H1 (cell line): Measurements from ENCODE around the gene TXNDC5. TPM values are rescaled to one million over a fixed set of nuclear protein-coding genes. Genes with fewer than 3 reads are reported as not detected.

ENCODE experiments used
- CTCF ChIA-PET: fragments of 300-600 bp; sonication (Branson Sonifier 250); formaldehyde crosslinking; loops from one replicate; lab custom pipeline; 2021; ENCODE audit not compliant: partially characterized antibody; lab: Charles Lee
- POLR2A ChIA-PET: fragments of 300-600 bp; sonication (Branson Sonifier 250); formaldehyde crosslinking; loops from one replicate; lab custom pipeline; 2021; ENCODE audit warnings: inconsistent platforms; ENCODE audit not compliant: partially characterized antibody; lab: Charles Lee
- DNase-seq, 2 experiments: peaks; one replicate each; pipeline versions ENCODE4 v3.0.0 to v3.0.0-alpha.2; 2010 to 2022; ENCODE audit warnings: low spot score in 2 of 2, low read depth in 1 of 2, mixed read lengths in 1 of 2
- FAIRE-seq: peaks from 2 replicates; lab custom pipeline; 2011; peaks lifted over from hg19 to GRCh38; lab: Jason Lieb, UNC
- H2AFZ ChIP-seq: 2 replicates; pipeline ENCODE4 v1.8.1; 2012; ENCODE audit warnings: low read length, inconsistent platforms
- H2AK5ac ChIP-seq: 2 replicates; pipeline ENCODE4 v1.6.1; 2013; ENCODE audit warnings: low read depth, low read length
- H2BK120ac ChIP-seq: replicated peaks from 2 replicates; pipeline ENCODE3; 2013; ENCODE audit warnings: low read depth, low read length, inconsistent platforms
- H2BK12ac ChIP-seq: 2 replicates; pipeline ENCODE4 v1.6.1; 2013; ENCODE audit warnings: low read depth, low read length
- H2BK15ac ChIP-seq: 2 replicates; pipeline ENCODE4 v1.6.1; 2013; ENCODE audit warnings: low read length
- H2BK20ac ChIP-seq: 2 replicates; pipeline ENCODE4 v1.6.1; 2013; ENCODE audit warnings: low read length
- H2BK5ac ChIP-seq: 2 replicates; pipeline ENCODE4 v1.6.1; 2013; ENCODE audit warnings: low read depth, low read length
- H3K14ac ChIP-seq: 2 replicates; pipeline ENCODE4 v1.6.1; 2013; ENCODE audit warnings: inconsistent platforms; ENCODE audit not compliant: insufficient read length
- H3K18ac ChIP-seq: 2 replicates; pipeline ENCODE4 v1.6.1; 2013; ENCODE audit warnings: low read length; ENCODE audit errors: extremely low read depth
- H3K23ac ChIP-seq: 2 replicates; pipeline ENCODE4 v1.6.1; 2013; ENCODE audit warnings: inconsistent platforms; ENCODE audit not compliant: insufficient read length
- H3K23me2 ChIP-seq: 2 replicates; pipeline ENCODE4 v1.6.1; 2013; ENCODE audit warnings: low read depth, low read length
- H3K27ac ChIP-seq: 2 replicates; pipeline ENCODE4 v1.6.1; 2011; ENCODE audit warnings: low read depth, low read length, inconsistent platforms
- H3K27me3 ChIP-seq, 4 experiments: replicated peaks in 1 of 4; 1 replicate in 1 of 4; 2 replicates in 3 of 4; pipeline versions ENCODE4 v1.6.1 to v1.8.1; 2011 to 2013; ENCODE audit warnings: low read length in 3 of 4, mild to moderate bottlenecking in 3 of 4, inconsistent platforms in 2 of 4, mixed read lengths in 2 of 4, moderate library complexity in 1 of 4; ENCODE audit not compliant: control insufficient read depth in 3 of 4, insufficient read depth in 3 of 4; ENCODE audit errors: extremely low read depth in 1 of 4
- H3K36me3 ChIP-seq, 4 experiments: 2 replicates each; pipeline versions ENCODE4 v1.6.1 to v1.8.1; 2011 to 2013; ENCODE audit warnings: mild to moderate bottlenecking in 4 of 4, low read length in 3 of 4, moderate library complexity in 2 of 4, control low read depth in 1 of 4, inconsistent platforms in 1 of 4; ENCODE audit not compliant: insufficient read depth in 4 of 4, control insufficient read depth in 2 of 4
- H3K4ac ChIP-seq: replicated peaks from 2 replicates; pipeline ENCODE3; 2013; ENCODE audit warnings: low read length, low read depth, mixed read lengths, inconsistent platforms; ENCODE audit not compliant: insufficient read length
- H3K4me1 ChIP-seq, 4 experiments: replicated peaks in 1 of 4; 1 replicate in 1 of 4; 2 replicates in 3 of 4; pipeline versions ENCODE4 v1.6.1 to v1.8.1; 2011 to 2013; ENCODE audit warnings: low read length in 3 of 4, inconsistent platforms in 2 of 4, mixed read lengths in 1 of 4; ENCODE audit not compliant: insufficient read depth in 4 of 4, control insufficient read depth in 3 of 4
- H3K4me2 ChIP-seq, 2 experiments: 2 replicates each; pipeline versions ENCODE4 v1.6.1 to v1.8.1; 2011 to 2013; ENCODE audit warnings: low read depth in 2 of 2, low read length in 2 of 2, control low read depth in 1 of 2, inconsistent platforms in 1 of 2, mild to moderate bottlenecking in 1 of 2; ENCODE audit not compliant: insufficient read depth in 1 of 2
- H3K4me3 ChIP-seq, 4 experiments: fragments of 200-600, 300-600 bp in 1 of 4; sonication (generic), shearing (Covaris generic), sonication (Bioruptor Twin) in 1 of 4; 2 replicates each; pipeline versions ENCODE4 v1.5.1 to v1.8.1; 2011 to 2016; ENCODE audit warnings: low read length in 4 of 4, low read depth in 3 of 4, control low read depth in 2 of 4, inconsistent platforms in 2 of 4, mild to moderate bottlenecking in 2 of 4, mixed read lengths in 1 of 4, moderate library complexity in 1 of 4; ENCODE audit not compliant: insufficient read depth in 2 of 4; ENCODE audit errors: extremely low read depth in 1 of 4
- H3K56ac ChIP-seq: replicated peaks from 2 replicates; pipeline ENCODE3; 2013; ENCODE audit warnings: low read depth, mild to moderate bottlenecking, mixed read lengths, low read length, inconsistent platforms; ENCODE audit not compliant: insufficient read length
- H3K79me1 ChIP-seq: 2 replicates; pipeline ENCODE4 v1.6.1; 2013; ENCODE audit warnings: low read depth, low read length, control low read depth
- H3K79me2 ChIP-seq, 2 experiments: 2 replicates each; pipeline versions ENCODE4 v1.6.1 to v1.8.1; 2012 to 2013; ENCODE audit warnings: low read length in 2 of 2, mild to moderate bottlenecking in 2 of 2, inconsistent platforms in 1 of 2; ENCODE audit not compliant: insufficient read depth in 2 of 2, control insufficient read depth in 1 of 2
- H3K9ac ChIP-seq, 4 experiments: replicated peaks in 1 of 4; 1 replicate in 1 of 4; 2 replicates in 3 of 4; pipeline versions ENCODE4 v1.6.1 to v1.8.1; 2011 to 2013; ENCODE audit warnings: low read depth in 3 of 4, low read length in 3 of 4, control low read depth in 2 of 4, mild to moderate bottlenecking in 2 of 4, moderate library complexity in 2 of 4, inconsistent platforms in 1 of 4; ENCODE audit errors: extremely low read depth in 1 of 4
- H3K9me3 ChIP-seq, 2 experiments: 2 replicates each; pipeline versions ENCODE4 v1.6.1 to v1.8.1; 2012 to 2013; ENCODE audit warnings: mild to moderate bottlenecking in 2 of 2, moderate library complexity in 2 of 2, control low read depth in 1 of 2, inconsistent platforms in 1 of 2, low read depth in 1 of 2, low read length in 1 of 2, mixed read lengths in 1 of 2; ENCODE audit not compliant: insufficient read depth in 2 of 2
- H4K20me1 ChIP-seq, 2 experiments: replicated peaks in 1 of 2; 2 replicates each; pipeline versions ENCODE3 to v1.8.1; 2011 to 2013; ENCODE audit warnings: inconsistent platforms in 2 of 2, low read length in 2 of 2, mild to moderate bottlenecking in 1 of 2; ENCODE audit not compliant: insufficient read depth in 2 of 2, control insufficient read depth in 1 of 2
- H4K5ac ChIP-seq: 2 replicates; pipeline ENCODE4 v1.6.1; 2013; ENCODE audit warnings: low read length, low read depth, mixed read lengths, inconsistent platforms; ENCODE audit not compliant: insufficient read length
- H4K8ac ChIP-seq: 2 replicates; pipeline ENCODE4 v1.8.0; 2013; ENCODE audit warnings: mild to moderate bottlenecking, moderate library complexity, low read length, inconsistent platforms; ENCODE audit not compliant: insufficient read depth; ENCODE audit errors: extremely low read depth
- H4K91ac ChIP-seq: replicated peaks from 2 replicates; pipeline ENCODE3; 2013; ENCODE audit warnings: low read length, mixed read lengths, inconsistent platforms; ENCODE audit not compliant: insufficient read length
- ASH2L ChIP-seq: fragments of 200-600, 300-600 bp; sonication (generic); IDR thresholded peaks from one replicate; pipeline ENCODE4 v1.7.1; 2017; ENCODE audit warnings: low read length
- BACH1 ChIP-seq: IDR thresholded peaks from 2 replicates; pipeline ENCODE4 v1.6.1; 2012; ENCODE audit warnings: low read length, improper control_type of control experiment
- CBX8 ChIP-seq: fragments of 300-800, 300-1000 bp; sonication (generic); IDR thresholded peaks from 2 replicates; pipeline ENCODE4 v1.7.1; 2016; ENCODE audit warnings: low read depth, low read length, borderline replicate concordance
- EGR1 ChIP-seq: IDR thresholded peaks from 2 replicates; pipeline ENCODE4 v1.6.1; 2011; ENCODE audit warnings: low read depth, low read length, borderline replicate concordance
- FOSL1 ChIP-seq: IDR thresholded peaks from 2 replicates; pipeline ENCODE4 v1.6.1; 2011; ENCODE audit warnings: mild to moderate bottlenecking, low read depth, low read length, moderate library complexity; ENCODE audit not compliant: insufficient read depth
- NRF1 ChIP-seq: IDR thresholded peaks from 2 replicates; pipeline ENCODE4 v1.6.1; 2011; ENCODE audit warnings: mild to moderate bottlenecking, low read depth, low read length, improper control_type of control experiment
- RBBP5 ChIP-seq: IDR thresholded peaks from 2 replicates; pipeline ENCODE4 v1.7.1; 2012; ENCODE audit warnings: low read depth, mild to moderate bottlenecking, inconsistent platforms, low read length, moderate library complexity, borderline replicate concordance
- SRF ChIP-seq: IDR thresholded peaks from 2 replicates; pipeline ENCODE4 v1.6.1; 2011; ENCODE audit warnings: mild to moderate bottlenecking, low read depth, low read length, moderate library complexity
- SUZ12 ChIP-seq: fragments of 200-600 bp; sonication (generic); IDR thresholded peaks from 2 replicates; pipeline ENCODE4 v1.6.1; 2012; ENCODE audit warnings: mild to moderate bottlenecking, inconsistent platforms, low read length, moderate library complexity, mixed read lengths
- YY1 ChIP-seq: IDR thresholded peaks from 2 replicates; pipeline ENCODE4 v1.6.1; 2011; ENCODE audit warnings: low read depth, mild to moderate bottlenecking, low read length
- WGBS, 2 experiments: shearing (Covaris generic) in 1 of 2; methylation state at CpG; one replicate each; pipeline versions ENCODE4 v1.1.6 to v1.1.7; 2013 to 2015; ENCODE audit warnings: low lambda C conversion rate in 2 of 2, mixed read lengths in 2 of 2, inconsistent platforms in 1 of 2, low coverage in 1 of 2, missing lambda C conversion rate in 1 of 2; ENCODE audit not compliant: insufficient replicate concordance in 2 of 2, insufficient coverage in 1 of 2, insufficient read length in 1 of 2; ENCODE audit errors: extremely low coverage in 1 of 2, missing lambda C conversion rate in 1 of 2; 5-methylcytosine and 5-hydroxymethylcytosine counted together
- polyA plus RNA-seq, 7 experiments: library from polyadenylated mRNA; depleted of rRNA in 3 of 7; stranded (reverse) in 5 of 7; unstranded in 2 of 7; fragments of >200 nt in 5 of 7; fragments of 200-250 nt in 2 of 7; gene quantifications; 1 replicate in 5 of 7; 2 replicates in 1 of 7; 4 replicates in 1 of 7; pipeline versions ENCODE4 v1.2.1 to v1.2.3, GENCODE V29; 2011 to 2013; ENCODE audit warnings: missing spikeins in 2 of 7, mixed read lengths in 2 of 7
- total RNA-seq: library from RNA; stranded (reverse); fragmentation: NEBNext Ultra II Directional; extraction: Animal tissue kit (Norgen Biotek cat#: 25700); gene quantifications from 2 replicates; pipeline ENCODE4 v1.2.1, GENCODE V29; 2021
- TF ChIP-seq, protein P1 (sequence below): IDR thresholded peaks from 2 replicates; pipeline ENCODE4 v1.6.1; 2011; ENCODE audit warnings: low read length, improper control_type of control experiment
- TF ChIP-seq, protein P2 (sequence below): IDR thresholded peaks from 2 replicates; pipeline ENCODE4 v1.6.1; 2012; ENCODE audit warnings: inconsistent platforms

TXNDC5 gene
- total and polyA plus RNA-seq, 2 of the 8 experiments (the other 6 are each of a cell fraction or from before 2014, with no cell fraction given), result 114 to 172 TPM

DNA sequence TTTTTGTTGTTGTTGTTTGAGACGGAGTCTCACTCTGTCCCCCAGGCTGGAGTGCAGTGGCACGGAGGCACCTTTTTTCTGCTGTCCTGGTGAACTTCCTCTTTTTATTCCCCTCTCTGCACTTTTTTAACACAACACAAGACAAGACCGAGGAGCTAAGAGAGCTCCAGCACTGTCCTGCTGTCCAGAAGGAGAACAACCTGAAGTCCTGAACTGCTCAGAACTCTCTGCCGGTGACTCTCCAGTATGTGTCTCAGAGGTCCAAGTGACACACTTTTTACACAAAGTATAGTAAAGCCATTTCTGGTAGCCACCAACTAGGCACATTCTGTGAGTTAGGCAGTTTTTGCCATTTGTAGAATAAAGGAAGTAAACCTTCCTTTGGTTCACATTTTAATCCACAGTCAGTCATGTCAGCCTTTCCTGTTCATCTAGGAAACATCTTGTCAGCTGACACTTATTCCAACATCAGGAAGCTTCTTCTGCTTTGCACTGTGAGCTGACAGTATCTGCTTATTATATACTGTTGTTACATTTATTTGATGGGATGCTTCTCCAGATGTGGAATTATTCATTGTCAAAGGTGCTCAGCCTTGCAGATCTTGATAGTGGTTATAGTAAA lies 28.1 kb upstream of the TXNDC5 start:
- ChIA-PET CTCF (interaction anchor here (1.2 to 3.4 kb wide), 4 partner anchors 13 to 78 kb away, joined by 3 to 16 read pairs (median 9); no protein-coding TSS in a partner anchor), POLR2A (no interaction called here)
- H3K4me1 ChIP-seq, result no peaks in the 10 kb centered on the region
- no peak overlapping the region for H2BK20ac ChIP-seq
- H3K27me3 ChIP-seq, result no peaks in the 10 kb centered on the region
- no peaks in the 10 kb centered on the region for H4K20me1 ChIP-seq
- no peak overlapping the region for H3K27ac ChIP-seq
- no peaks in the 10 kb centered on the region for H3K79me1 ChIP-seq
- H3K23ac ChIP-seq, result no peak overlapping the region
- H2BK12ac ChIP-seq, result no peak overlapping the region
- no peak overlapping the region for H4K8ac ChIP-seq
- no peaks in the 10 kb centered on the region for H3K23me2 ChIP-seq
- H2AK5ac ChIP-seq, result no peak overlapping the region
- no peak overlapping the region for H3K9ac ChIP-seq
- H3K56ac ChIP-seq, result no peak overlapping the region
- no peaks in the 10 kb centered on the region for H3K9me3 ChIP-seq
- H3K4ac ChIP-seq, result no peak overlapping the region
- H2BK5ac ChIP-seq, result no peak overlapping the region
- no peak overlapping the region for H3K14ac ChIP-seq
- no peaks in the 10 kb centered on the region for H3K79me2 ChIP-seq
- no peak overlapping the region for H3K18ac ChIP-seq
- DNase-seq (no peak), FAIRE-seq (no peak)
- no peak overlapping the region for H4K5ac ChIP-seq
- no peaks in the 10 kb centered on the region for H3K36me3 ChIP-seq
- no peak overlapping the region for H2AFZ ChIP-seq
- H4K91ac ChIP-seq, result no peak overlapping the region
- 79% methylated on average over 4 of the region's 4 CpGs; no CpG with 5 or more reads in 1 of the 2 experiments for WGBS, 2 experiments
- no peak overlapping the region for H2BK120ac ChIP-seq
- H2BK15ac ChIP-seq, result no peak overlapping the region
- H3K4me3 ChIP-seq, result no peak overlapping the region
- no peak overlapping the region for H3K4me2 ChIP-seq
- no peak for TF ChIP-seq EGR1
- no peak for TF ChIP-seq RBBP5
- no peak for TF ChIP-seq SRF
- TF ChIP-seq YY1, result no peak
- TF ChIP-seq ASH2L, result no peak
- no peak for TF ChIP-seq FOSL1
- no peak for TF ChIP-seq SUZ12
- TF ChIP-seq NRF1, result no peak
- TF ChIP-seq, protein P1, sequence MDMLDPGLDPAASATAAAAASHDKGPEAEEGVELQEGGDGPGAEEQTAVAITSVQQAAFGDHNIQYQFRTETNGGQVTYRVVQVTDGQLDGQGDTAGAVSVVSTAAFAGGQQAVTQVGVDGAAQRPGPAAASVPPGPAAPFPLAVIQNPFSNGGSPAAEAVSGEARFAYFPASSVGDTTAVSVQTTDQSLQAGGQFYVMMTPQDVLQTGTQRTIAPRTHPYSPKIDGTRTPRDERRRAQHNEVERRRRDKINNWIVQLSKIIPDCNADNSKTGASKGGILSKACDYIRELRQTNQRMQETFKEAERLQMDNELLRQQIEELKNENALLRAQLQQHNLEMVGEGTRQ, result no peak
- TF ChIP-seq, protein P2, sequence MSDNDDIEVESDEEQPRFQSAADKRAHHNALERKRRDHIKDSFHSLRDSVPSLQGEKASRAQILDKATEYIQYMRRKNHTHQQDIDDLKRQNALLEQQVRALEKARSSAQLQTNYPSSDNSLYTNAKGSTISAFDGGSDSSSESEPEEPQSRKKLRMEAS, result no peak
- TF ChIP-seq BACH1, result no peak
- TF ChIP-seq CBX8, result no peak
